ENCODE results near the gene CLEC4G.

CLEC4G gene

DNA sequence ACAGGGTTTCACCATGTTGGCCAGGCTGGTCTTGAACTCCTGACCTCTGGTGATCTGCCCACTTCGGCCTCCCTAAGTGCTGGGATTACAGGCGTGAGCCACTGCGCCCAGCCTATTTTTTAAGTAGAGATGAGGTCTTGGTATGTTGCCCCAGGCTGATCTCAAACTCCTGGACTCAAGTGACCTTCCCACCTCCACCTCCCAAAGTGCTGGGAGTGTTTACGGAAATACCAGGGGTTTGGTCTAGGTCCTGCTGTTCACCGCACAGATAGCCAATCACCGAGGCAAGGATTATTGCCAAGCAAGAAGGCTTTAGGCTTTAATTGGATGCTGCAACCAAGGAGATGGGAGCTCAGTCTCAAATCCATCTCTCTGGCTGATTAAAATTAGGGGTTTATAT, 11.6 kb downstream of the CLEC4G start:
- no peak for DNase-seq

- no peak for DNase-seq
Measured at GRCh38 chr19:7718668-7719067, 13.2 kb downstream of the CLEC4G start.

GRCh38 chr19:7716762-7717161, 15.1 kb downstream of the CLEC4G start:
- DNase-seq: no peak

- no peak for DNase-seq
Measured at GRCh38 chr19:7715671-7716070, 16.2 kb downstream of the CLEC4G start.

DNA sequence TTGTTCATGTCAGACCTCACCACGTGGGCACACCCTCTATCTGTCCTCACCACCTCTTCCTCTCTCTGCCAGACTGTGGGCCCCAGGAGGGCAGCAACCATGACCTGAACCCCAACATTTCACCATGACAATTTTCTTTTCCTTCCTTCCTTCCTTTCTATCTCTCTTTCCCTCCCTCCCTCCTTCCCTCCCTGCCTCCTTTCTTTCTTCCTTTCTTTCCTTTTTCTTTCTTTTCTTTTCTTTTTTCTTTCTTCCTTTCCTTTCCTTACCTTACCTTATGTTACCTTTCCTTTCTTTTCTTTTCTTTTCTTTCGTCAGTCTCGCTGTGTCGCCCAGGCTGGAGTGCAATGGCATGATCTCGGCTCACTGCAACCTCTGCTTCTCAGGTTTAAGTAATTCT, 21.3 kb downstream of the CLEC4G start:
- DNase-seq: no peak

DNA sequence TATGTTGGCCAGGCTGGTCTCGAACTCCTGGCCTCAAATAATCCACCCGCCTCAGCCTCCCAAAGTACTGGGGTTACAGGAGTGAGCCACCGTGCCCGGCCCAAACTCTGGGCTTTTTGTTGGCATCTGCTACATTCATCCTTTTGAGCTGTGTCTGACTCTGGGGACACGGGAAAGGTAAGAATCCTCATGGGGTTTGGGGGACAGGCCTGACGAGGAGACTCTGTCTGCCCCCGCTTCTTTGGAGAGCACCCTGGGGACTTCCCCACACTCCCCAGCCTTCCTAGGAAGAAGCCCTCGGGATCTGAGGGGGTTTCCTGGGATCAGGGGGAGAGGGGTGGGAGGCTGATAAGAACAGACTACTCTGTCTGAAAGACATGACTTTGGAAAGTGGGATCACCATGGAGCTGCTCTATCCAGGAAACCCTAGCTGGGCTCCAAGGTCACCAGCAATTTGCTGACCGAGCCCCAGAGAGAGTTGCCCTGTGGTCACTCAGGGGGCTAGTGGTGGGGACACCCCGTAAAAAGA, 21.9 kb downstream of the CLEC4G start:
- no peak for DNase-seq

DNA sequence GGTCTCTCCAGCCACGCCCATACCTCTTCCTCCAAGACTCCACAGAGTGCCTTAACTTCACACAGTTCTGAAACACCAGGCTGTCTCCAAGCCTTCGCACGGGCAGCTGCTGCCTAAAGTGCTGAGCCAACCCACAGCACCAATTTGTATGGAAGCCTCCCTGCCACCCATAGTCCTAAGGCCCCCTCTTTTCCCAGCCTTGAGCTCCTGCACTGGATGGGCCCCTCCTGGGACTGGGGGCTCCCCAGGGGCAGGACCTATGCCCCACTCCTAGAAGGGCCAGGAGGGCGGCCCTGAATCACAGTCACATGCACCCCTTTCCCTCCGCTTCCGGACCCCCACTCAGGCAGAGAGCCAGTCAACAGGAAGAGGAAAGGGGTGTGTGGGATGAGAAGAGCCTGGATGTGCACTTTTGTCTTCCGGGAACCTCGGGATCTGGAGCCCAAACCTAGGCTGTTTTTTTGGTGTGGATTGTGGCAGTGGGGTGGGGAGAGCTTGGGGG, 24.9 kb downstream of the CLEC4G start:
- no peak for DNase-seq

- no peak for DNase-seq
Measured at GRCh38 chr19:7706188-7706954, 25.5 kb downstream of the CLEC4G start.

DNA sequence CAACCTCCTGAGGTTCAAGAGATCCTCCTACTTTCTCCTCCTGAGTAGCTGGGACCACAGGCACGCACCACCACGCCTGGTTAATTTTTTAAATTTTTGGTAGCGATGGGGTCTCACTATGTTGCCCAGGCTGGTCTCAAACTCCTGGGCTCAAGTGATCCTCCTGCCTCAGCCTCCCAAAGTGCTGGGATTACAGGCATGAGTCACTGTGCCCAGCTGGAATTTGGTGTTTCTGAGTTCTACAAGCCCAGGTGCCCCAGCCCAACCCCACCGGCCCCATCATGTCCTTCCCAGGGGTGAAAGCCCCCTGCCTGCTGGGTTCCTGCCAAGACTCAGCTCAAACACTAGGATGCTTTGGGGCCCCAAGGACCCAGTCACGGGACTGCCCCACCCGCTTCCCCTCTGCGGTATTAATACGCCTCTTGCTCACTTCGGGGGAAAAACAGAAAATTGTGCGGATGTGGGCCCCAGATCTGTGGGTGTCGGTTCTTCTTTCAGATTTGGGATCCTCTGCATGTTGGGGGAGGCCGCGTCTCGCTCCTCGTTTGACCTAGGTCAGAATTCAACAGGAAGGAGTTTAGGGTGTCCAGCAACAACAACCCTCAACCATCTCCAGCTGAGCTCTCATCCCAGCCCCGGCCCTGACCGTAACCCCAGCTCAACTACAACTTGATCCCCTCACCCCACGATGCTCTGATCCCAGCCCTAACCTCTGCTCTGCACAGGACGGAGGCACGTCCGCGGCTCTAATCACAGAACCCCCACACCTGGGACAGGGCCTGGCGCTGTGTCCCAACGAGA, 26.3 kb downstream of the CLEC4G start:
- DNase-seq: peak; percentile 76

DNA sequence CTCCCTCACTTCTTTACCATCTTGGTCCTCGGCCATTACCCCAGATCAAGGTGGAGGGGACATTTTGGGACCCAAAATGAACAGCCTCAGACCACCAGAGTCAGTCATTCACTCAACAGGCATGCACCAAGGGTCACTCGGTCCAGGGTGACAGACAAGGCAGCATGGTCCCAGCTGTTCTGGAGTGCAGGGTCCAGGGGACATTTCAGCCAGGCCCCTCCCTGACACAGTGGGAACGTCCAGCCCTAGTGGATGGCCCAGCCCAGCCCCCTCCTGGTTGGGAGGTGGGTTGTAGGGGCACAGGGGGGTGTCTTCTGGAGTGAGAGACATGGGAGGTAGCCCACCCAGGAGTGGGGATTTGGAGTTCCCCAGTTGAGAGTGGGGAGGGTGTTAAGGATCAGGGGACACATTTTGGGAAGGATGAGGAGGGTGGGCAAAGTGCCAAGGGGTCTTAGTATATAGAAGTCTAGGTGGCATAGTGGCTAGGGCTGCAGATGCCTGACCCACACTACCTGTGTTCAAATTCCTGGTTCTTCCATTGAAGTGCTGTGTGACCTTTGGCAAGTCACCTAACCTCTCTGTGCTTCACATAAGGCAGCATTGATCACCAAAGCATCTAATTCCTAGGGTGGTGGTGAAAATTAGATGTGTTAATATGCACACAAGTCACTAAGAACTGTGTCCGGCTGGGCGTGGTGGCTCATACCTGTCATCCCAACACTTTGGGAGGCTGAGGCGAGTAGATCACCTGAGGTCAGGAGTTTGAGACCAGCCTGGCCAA, 27.4 kb downstream of the CLEC4G start:
- DNase-seq: no peak

DNA sequence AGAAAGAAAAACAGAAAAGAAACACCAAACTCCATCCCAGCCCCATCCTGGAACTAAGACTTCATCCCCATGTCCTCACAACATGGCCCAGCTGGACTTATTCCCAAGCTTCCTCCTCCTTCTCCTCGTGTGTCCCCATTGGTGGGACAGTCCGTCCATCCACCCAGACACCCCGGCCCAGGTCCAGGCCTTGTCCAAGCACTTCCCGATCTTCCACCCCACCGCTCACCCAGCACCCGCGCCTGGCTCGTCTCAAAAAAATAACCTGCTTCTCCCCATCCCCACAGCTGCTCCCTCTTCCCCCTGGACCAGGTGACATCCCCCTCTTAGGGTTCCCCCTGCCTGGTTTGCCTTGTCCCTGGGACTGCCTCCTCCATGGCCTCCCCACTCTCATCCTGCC, 28.6 kb downstream of the CLEC4G start:
- DNase-seq: no peak

- DNase-seq: no peak
Measured at GRCh38 chr19:7701654-7702457, 30.1 kb downstream of the CLEC4G start, which contains the start of gene FCER2. FCER2 (minus strand) TSS chr19:7702131; CDS start chr19:7699760, 2,371 bp downstream.

GRCh38 chr19:7701049-7701653, 30.8 kb downstream of the CLEC4G start:
- DNase-seq: no peak

DNA sequence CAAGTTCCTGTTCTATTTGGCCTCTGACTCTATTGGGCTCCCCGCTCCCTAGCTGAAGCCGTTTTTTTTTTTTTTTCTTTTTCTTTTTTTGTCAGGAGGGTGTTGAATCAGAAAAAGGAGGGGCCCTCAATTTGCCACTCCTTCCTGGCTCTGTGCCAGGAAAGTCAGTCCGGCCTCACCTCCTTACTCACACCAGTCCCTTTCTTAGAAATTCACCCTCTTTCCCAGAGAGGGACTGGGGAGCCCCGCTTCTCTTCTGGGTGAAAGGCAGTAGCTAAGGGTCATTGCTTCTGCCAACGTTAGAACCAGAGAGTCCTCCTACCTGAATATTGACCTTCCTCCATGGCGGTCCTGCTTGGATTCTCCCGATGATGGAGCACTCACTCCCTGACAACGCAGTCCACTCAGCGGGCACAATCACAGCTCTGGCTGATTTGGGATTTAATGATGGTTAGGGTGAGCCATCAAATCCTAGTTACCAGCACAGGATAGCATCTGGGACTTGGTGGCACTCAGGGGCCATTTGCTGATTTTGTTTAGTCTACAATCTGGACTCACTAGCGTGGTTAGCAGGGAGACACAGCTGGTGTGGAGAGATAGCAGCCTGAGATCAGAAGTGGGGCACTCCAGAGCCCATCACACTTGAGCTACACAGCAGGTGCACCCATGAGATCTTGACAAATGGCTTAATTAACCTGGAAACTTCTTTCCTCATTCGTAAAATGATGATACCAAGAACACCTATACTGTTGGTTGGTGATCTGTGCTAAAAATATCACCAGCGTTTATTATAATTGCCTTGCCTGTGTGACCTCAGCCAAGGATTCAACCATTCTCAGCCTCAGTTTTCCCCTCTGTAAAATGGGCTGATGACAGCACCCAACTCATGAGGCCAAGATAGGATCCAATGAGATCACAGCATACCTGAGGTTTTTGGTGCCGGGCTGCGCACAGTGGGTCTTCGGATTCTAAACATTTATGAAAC, 32.2 kb downstream of the CLEC4G start:
- DNase-seq: no peak

- DNase-seq: no peak
Measured at GRCh38 chr19:7699003-7699402, 32.9 kb downstream of the CLEC4G start.

DNA sequence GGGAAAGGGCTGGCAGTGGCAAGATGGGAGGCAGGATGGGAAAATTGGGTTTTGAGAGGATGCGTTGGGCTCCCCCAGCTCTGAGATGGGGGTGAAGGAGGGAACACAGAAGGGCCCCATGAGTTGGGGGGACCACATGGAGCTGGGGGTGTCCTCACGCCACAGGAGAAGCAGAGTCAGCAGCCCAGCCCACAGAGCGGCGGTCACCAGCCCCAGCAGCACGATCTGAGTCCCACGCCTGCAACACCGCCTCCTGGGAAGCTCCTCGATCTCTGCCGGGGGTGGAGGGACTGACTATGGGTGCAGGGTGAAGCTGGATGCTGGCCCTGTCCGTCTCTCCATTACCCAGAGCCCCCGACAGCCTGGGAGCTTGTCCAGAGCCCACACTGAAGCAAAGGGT, 33.3 kb downstream of the CLEC4G start:
- no peak for DNase-seq

DNA sequence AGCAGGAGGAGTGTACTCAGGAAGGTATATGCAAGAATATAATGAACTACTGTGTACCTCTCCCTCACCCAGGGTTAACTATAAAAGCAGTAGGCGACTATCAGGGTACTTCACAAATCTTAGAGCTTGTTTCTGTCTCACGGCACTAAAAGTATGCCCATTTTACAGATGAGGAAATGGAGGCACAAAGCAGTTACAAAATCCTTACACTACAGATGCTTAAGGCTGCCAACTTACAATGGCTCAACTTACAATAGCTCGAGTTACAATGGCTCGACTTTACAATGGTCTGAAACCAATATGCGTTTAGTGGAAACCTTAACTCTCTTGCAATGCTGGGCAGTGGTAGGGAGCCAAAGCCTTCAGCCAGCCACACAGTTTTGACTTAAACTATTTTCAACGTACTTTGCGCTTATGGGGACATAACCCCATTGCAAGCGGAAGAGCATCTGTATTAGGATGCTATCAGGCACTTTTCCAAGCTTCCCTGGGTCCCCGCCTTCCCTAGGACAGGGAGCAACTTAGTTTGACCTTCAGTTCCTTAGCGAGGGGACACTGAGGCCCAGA, 34.1 kb downstream of the CLEC4G start:
- no peak for DNase-seq

DNA sequence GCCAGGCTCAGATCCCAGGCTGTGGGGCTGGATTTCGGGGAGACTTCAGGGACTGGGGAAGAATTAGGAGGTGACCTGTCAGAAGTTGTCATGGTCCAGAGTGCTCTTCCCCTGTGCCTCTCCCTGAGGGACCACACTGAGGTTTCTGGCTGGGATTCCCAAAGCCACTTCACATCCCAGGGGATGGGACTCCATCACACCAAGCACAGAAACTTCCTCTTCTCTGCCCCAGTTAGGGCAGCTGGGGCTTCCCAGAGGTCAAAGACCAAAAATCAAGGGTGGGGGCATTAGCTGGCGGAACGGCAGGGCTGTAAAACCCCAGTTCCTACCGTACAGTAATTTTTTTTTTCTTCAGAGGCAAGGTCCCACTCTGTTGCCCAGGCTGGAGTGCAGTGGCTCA, 37.4 kb downstream of the CLEC4G start:
- no peak for DNase-seq

DNA sequence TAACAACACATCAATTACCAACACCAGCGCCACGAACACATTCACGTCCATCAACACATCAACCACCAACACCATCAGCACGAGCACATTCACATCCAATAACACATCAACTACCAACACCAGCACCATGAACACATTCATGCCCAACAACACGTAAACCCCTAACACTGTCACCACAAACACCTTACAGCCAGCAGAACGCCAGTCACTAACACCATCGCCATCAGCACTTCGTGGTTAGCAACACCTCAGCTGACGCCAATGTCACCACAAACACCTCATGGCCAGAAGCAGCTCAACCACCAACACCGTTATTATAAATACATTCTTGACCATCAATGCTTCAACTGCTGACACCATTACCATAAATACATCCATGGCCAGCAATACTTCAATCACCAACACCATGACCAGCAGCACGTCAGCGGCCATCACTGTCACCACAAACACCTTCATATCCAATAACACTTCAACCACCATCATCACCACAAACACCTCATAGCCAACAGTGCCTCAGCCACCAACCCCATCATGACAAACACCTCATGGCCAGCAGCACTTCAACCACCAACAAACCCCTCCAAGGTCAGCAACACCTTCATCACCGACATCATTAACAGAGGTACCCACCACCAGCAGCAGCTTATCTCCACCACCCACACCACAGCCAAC, 39.4 kb downstream of the CLEC4G start:
- DNase-seq: no peak
